HEK293 (cell line): Measurements from ENCODE around the gene DDX10.

ENCODE experiments used
- CTCF ChIA-PET: fragments of 350-600 bp; formaldehyde crosslinking; extraction: SDS; loops from one replicate; lab custom pipeline; 2021; ENCODE audit warnings: antibody characterized with exemption; lab: Yijun Ruan, JAX
- POLR2A ChIA-PET: fragments of 300-600 bp; formaldehyde crosslinking; extraction: SDS; loops from one replicate; lab custom pipeline; 2020; ENCODE audit warnings: antibody characterized with exemption, inconsistent platforms; lab: Yijun Ruan, JAX
- H3K27ac ChIP-seq: fragments of 200-500 bp; sonication (Bioruptor generic); 2 replicates; pipeline ENCODE4 v1.5.1; 2014; ENCODE audit warnings: low read depth, low read length, control low read depth, inconsistent platforms; ENCODE audit errors: extremely low read depth
- H3K36me3 ChIP-seq, 2 experiments: fragments of 200-500 bp in 1 of 2; sonication (Bioruptor generic) in 1 of 2; 1 replicate in 1 of 2; 2 replicates in 1 of 2; pipeline ENCODE4 v1.5.1; 2014 to 2017; ENCODE audit warnings: inconsistent platforms in 2 of 2, low read length in 2 of 2; ENCODE audit not compliant: control insufficient read depth in 2 of 2, insufficient read depth in 1 of 2
- H3K4me1 ChIP-seq: fragments of 200-500 bp; sonication (Bioruptor generic); 2 replicates; pipeline ENCODE4 v1.5.1; 2014; ENCODE audit warnings: mild to moderate bottlenecking, low read length, inconsistent platforms; ENCODE audit not compliant: control insufficient read depth, insufficient read depth
- H3K4me3 ChIP-seq: 2 replicates; pipeline ENCODE4 v1.5.1; 2011; ENCODE audit warnings: low read depth, mild to moderate bottlenecking, control low read depth, low read length, moderate library complexity
- H3K9me3 ChIP-seq: fragments of 200-500 bp; sonication (Bioruptor generic); 2 replicates; pipeline ENCODE4 v1.5.1; 2014; ENCODE audit warnings: low read depth, low read length, inconsistent platforms; ENCODE audit not compliant: control insufficient read depth, insufficient read depth
- AEBP2 ChIP-seq: fragments of 450-650 bp; formaldehyde crosslinking; IDR thresholded peaks from 2 replicates; pipeline ENCODE4 v1.5.1; 2016; ENCODE audit warnings: missing biosample characterization, missing genetic modification characterization, borderline replicate concordance
- INSM2 ChIP-seq: fragments of 450-650 bp; formaldehyde crosslinking; IDR thresholded peaks from 2 replicates; pipeline ENCODE4 v1.5.1; 2016; ENCODE audit warnings: missing biosample characterization, missing genetic modification characterization
- OSR2 ChIP-seq: fragments of 450-650 bp; formaldehyde crosslinking; IDR thresholded peaks from 2 replicates; pipeline ENCODE4 v1.5.1; 2016; ENCODE audit warnings: missing biosample characterization, missing genetic modification characterization
- PRDM6 ChIP-seq: fragments of 450-650 bp; formaldehyde crosslinking; IDR thresholded peaks from 2 replicates; pipeline ENCODE4 v1.5.1; 2017; ENCODE audit warnings: missing biosample characterization, missing genetic modification characterization
- REST ChIP-seq: fragments of 450-650 bp; formaldehyde crosslinking; IDR thresholded peaks from 2 replicates; pipeline ENCODE4 v1.5.1; 2016; ENCODE audit warnings: missing biosample characterization, missing genetic modification characterization
- SCRT2 ChIP-seq: fragments of 450-650 bp; formaldehyde crosslinking; IDR thresholded peaks from 2 replicates; pipeline ENCODE4 v1.5.1; 2016; ENCODE audit warnings: missing biosample characterization, missing genetic modification characterization
- SP2 ChIP-seq: fragments of 450-650 bp; formaldehyde crosslinking; IDR thresholded peaks from 2 replicates; pipeline ENCODE4 v1.5.1; 2016; ENCODE audit warnings: missing biosample characterization, missing genetic modification characterization
- TCF7L2 ChIP-seq: IDR thresholded peaks from 2 replicates; pipeline ENCODE4 v1.6.1; 2011; ENCODE audit warnings: low read depth, mild to moderate bottlenecking, inconsistent platforms, low read length, moderate library complexity, borderline replicate concordance
- ZBTB17 ChIP-seq: fragments of 450-650 bp; formaldehyde crosslinking; IDR thresholded peaks from 2 replicates; pipeline ENCODE4 v1.5.1; 2016; ENCODE audit warnings: missing biosample characterization, missing genetic modification characterization
- ZBTB21 ChIP-seq: fragments of 450-650 bp; formaldehyde crosslinking; IDR thresholded peaks from 2 replicates; pipeline ENCODE4 v1.5.1; 2017; ENCODE audit warnings: missing biosample characterization, missing genetic modification characterization
- ZBTB6 ChIP-seq: fragments of 450-650 bp; formaldehyde crosslinking; IDR thresholded peaks from 2 replicates; pipeline ENCODE4 v1.5.1; 2017; ENCODE audit warnings: missing biosample characterization, missing genetic modification characterization
- ZNF10 ChIP-seq: fragments of 450-650 bp; formaldehyde crosslinking; IDR thresholded peaks from 2 replicates; pipeline ENCODE4 v1.5.1; 2017; ENCODE audit warnings: missing biosample characterization, missing genetic modification characterization
- ZNF169 ChIP-seq: fragments of 450-650 bp; formaldehyde crosslinking; IDR thresholded peaks from 2 replicates; pipeline ENCODE4 v1.5.1; 2016; ENCODE audit warnings: missing biosample characterization, missing genetic modification characterization
- ZNF175 ChIP-seq: fragments of 450-650 bp; formaldehyde crosslinking; IDR thresholded peaks from 2 replicates; pipeline ENCODE4 v1.5.1; 2016; ENCODE audit warnings: missing biosample characterization, missing genetic modification characterization
- ZNF2 ChIP-seq: fragments of 450-650 bp; formaldehyde crosslinking; IDR thresholded peaks from 2 replicates; pipeline ENCODE4 v1.5.1; 2016; ENCODE audit warnings: missing biosample characterization, missing genetic modification characterization
- ZNF202 ChIP-seq: fragments of 450-650 bp; formaldehyde crosslinking; IDR thresholded peaks from 2 replicates; pipeline ENCODE4 v1.5.1; 2016; ENCODE audit warnings: missing biosample characterization, missing genetic modification characterization, borderline replicate concordance
- ZNF366 ChIP-seq: fragments of 450-650 bp; formaldehyde crosslinking; conservative IDR thresholded peaks from 2 replicates; pipeline ENCODE4 v1.5.1; 2016; ENCODE audit warnings: missing biosample characterization, missing genetic modification characterization
- ZNF391 ChIP-seq: fragments of 450-650 bp; formaldehyde crosslinking; IDR thresholded peaks from 2 replicates; pipeline ENCODE4 v1.5.1; 2016; ENCODE audit warnings: low read depth, missing biosample characterization, missing genetic modification characterization, borderline replicate concordance
- ZNF404 ChIP-seq: fragments of 450-650 bp; formaldehyde crosslinking; IDR thresholded peaks from 2 replicates; pipeline ENCODE4 v1.5.1; 2017; ENCODE audit warnings: missing biosample characterization, missing genetic modification characterization
- ZNF529 ChIP-seq: fragments of 450-650 bp; formaldehyde crosslinking; IDR thresholded peaks from 2 replicates; pipeline ENCODE4 v1.5.1; 2017; ENCODE audit warnings: missing genetic modification characterization, missing biosample characterization; ENCODE audit not compliant: insufficient replicate concordance
- ZNF548 ChIP-seq: fragments of 450-650 bp; formaldehyde crosslinking; IDR thresholded peaks from 2 replicates; pipeline ENCODE4 v1.5.1; 2016; ENCODE audit warnings: missing biosample characterization, missing genetic modification characterization
- ZNF677 ChIP-seq: fragments of 450-650 bp; IDR thresholded peaks from 2 replicates; pipeline ENCODE4 v1.5.0; 2018; ENCODE audit warnings: missing biosample characterization, mild to moderate bottlenecking, missing genetic modification characterization, moderate library complexity

Gene DDX10

GRCh38 chr11:108886005-108886659, 221.3 kb downstream of the DDX10 start:
- H3K4me3 ChIP-seq: no peak overlapping the region
- peak; percentile 60 for TF ChIP-seq OSR2 (tag by site-specific recombination)
- TF ChIP-seq SCRT2 (tag by site-specific recombination): 0 out of 2 replicates have a peak, but pooled peaks have one; percentile 13
- TF ChIP-seq ZBTB17 (tag by site-specific recombination): no peak
- no peak overlapping the region for H3K27ac ChIP-seq
- ChIA-PET POLR2A (no interaction called here), CTCF (interaction anchor here (1.0 kb wide), 1 partner anchor 188 kb away, joined by 5 read pairs; no protein-coding TSS in a partner anchor)
- H3K9me3 ChIP-seq: no peaks in the 10 kb centered on the region
- H3K4me1 ChIP-seq: peaks cover 5% of the 10 kb centered on the region
- no peaks in the 10 kb centered on the region for H3K36me3 ChIP-seq

GRCh38 chr11:108886660-108887009, 221.8 kb downstream of the DDX10 start:
- Histone ChIP-seq H3K36me3 (no peaks in the 10 kb centered on the region), H3K9me3 (no peaks in the 10 kb centered on the region), H3K4me3 (no peak overlapping the region), H3K27ac (no peak overlapping the region), H3K4me1 (peaks cover 5% of the 10 kb centered on the region)
- POLR2A ChIA-PET: no interaction called here
- CTCF ChIA-PET: interaction anchor here (1.0 kb wide), 1 partner anchor 189 kb away, joined by 5 read pairs; no protein-coding TSS in a partner anchor
- TF ChIP-seq ZNF677 (tag by site-specific recombination) (no peak), ZNF529 (tag by site-specific recombination) (no peak), SP2 (tag by site-specific recombination) (no peak), ZNF169 (no peak), ZNF202 (no peak), PRDM6 (tag by site-specific recombination) (peak; percentile 89), ZNF2 (no peak), ZNF391 (tag by site-specific recombination) (no peak), ZNF366 (tag by site-specific recombination) (peak; percentile 51; the same call in 1 of the 2 replicates), INSM2 (tag by site-specific recombination) (0 out of 2 replicates have a peak, but pooled peaks have one; percentile 35), ZBTB21 (tag by site-specific recombination) (no peak), TCF7L2 (no peak), REST (tag by site-specific recombination) (no peak), ZNF548 (tag by site-specific recombination) (no peak), ZNF175 (tag by site-specific recombination) (no peak), ZBTB6 (tag by site-specific recombination) (no peak), ZNF404 (tag by site-specific recombination) (no peak), ZNF10 (tag by site-specific recombination) (peak; percentile 58; the same call in 1 of the 2 replicates), ZBTB17 (tag by site-specific recombination) (peak; percentile 55), AEBP2 (tag by site-specific recombination) (no peak)
